Retinal pigment epithelial cell (primary cell): Measurements from ENCODE around the gene KAT6B.
A peak's percentile ranks its signal among the peaks of the same experiment; 100 is the strongest.
"Not testable (repeated sequence)": the region's sequence is repeated elsewhere in the genome, so short reads cannot be mapped to it uniquely, and the experiment has no call there.

ENCODE experiments used
- DNase-seq: peaks from one replicate; pipeline ENCODE4 v3.0.0-alpha.2; 2010; ENCODE audit warnings: low read depth
- H3K4me3 ChIP-seq: 2 replicates; pipeline ENCODE4 v1.5.1; 2011; ENCODE audit warnings: mild to moderate bottlenecking, low read length, control low read depth, moderate library complexity
- CTCF ChIP-seq: conservative IDR thresholded peaks from 2 replicates; pipeline ENCODE4 v1.5.1; 2011; ENCODE audit warnings: low read depth, low read length, control low read depth, inconsistent platforms

KAT6B gene

DNA sequence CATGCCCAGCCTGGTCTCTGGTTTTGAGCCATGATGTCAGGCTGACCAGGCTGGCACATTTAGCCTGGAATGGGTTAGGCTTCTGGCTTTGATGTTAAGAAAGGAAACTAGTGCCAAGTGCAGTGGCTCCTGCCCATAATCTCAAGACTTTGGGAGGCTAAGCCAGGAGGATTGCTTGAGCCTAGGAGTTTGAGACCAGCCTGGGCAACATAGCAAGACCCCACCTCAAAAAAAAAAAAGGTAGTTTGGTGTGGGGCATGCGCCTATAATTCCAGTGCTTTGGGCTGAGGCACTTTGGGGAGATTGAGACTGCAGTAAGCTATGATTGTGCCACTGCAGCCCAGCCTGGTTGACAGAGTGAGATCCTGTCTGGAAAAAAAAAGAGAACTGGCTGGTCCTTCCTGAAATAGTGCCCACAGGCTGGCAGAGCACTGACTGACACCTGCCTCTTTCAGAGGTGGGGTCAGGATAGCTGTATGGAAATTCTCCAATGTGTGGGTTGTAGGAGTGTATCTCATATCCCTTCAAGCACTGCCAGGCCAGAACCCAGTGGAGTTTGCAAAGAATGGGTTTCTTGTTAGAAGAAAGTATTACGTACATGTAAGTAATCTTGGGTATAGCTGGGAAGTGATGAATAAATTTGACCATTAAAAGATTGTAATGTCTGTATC is 61.3 kb downstream of the KAT6B start:
- no peak for DNase-seq
- no peak overlapping the region for H3K4me3 ChIP-seq
- no peak for TF ChIP-seq CTCF

DNA sequence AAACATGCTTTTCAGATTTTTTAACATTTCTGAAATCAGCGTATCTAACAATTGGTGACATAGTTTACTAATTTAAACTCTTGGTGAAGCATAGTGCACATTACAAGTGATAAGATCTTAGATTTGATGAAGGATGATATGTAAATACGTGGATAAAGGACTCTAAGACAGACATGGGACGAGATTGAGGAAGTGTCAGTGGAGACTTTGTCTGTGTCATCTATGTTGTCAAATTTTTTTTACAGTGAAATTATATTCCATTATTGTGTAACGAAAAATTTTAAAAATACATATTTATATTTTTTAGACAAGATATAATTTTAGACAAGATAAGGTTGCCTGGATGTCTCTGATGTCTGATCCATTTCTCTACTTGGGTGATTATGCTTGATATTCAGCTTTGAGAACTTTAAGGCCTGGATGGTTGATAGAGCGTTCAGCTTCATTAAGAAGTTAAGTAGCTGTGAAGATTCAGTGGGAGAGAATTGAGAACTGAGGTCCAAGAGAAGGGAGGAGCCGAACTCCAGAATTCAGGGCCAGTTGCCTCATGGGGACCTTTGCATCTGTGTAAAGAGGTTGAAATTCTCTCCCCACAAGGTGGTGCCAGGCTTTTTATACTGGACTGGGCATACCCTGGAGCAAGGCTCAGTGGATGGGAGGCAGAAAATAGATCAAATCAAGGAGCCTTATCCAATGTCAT is 62.7 kb downstream of the KAT6B start:
- TF ChIP-seq CTCF: peak; percentile 32
- H3K4me3 ChIP-seq: no peak overlapping the region
- no peak for DNase-seq

- no peak for TF ChIP-seq CTCF
- H3K4me3 ChIP-seq: no peak overlapping the region
- no peak for DNase-seq
Observed at GRCh38 chr10:74889662-74889998, 63.2 kb downstream of the KAT6B start.

- no peak for DNase-seq
- no peak for TF ChIP-seq CTCF
- no peak overlapping the region for H3K4me3 ChIP-seq
Observed at GRCh38 chr10:74890460-74890859, 64.1 kb downstream of the KAT6B start.

- TF ChIP-seq CTCF: no peak
- H3K4me3 ChIP-seq: no peak overlapping the region
- no peak for DNase-seq
Observed at GRCh38 chr10:74891053-74891452, 64.7 kb downstream of the KAT6B start.

GRCh38 chr10:74892839-74893238 is 66.4 kb downstream of the KAT6B start:
- TF ChIP-seq CTCF: no peak
- no peak overlapping the region for H3K4me3 ChIP-seq
- no peak for DNase-seq

DNA sequence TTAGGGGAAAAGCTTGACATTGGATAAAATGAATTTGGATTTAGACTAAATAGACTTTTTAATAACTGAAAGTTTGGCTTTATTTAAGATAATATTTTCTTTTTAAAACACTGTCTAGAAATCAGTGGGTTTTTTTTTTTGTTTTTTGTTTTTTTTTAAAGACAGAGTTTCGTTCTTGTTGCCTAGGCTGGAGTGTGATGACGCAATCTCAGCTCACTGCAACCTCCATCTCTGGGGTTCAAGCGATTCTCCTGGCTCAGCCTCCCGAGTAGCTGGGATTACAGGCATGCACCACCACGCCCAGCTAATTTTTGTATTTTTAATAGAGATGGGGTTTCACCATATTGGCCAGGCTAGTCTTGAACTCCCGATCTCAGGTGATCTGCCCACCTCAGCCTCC is 66.9 kb downstream of the KAT6B start:
- H3K4me3 ChIP-seq, DNase-seq: not testable (repeated sequence)
